Measurements from ENCODE around the gene BTRC.

BTRC gene

GRCh38 chr10:101493782-101494281 is 139.9 kb downstream of the BTRC start:
- Histone ChIP-seq H3K9ac (no peak overlapping the region), H3K36me3 (ENCODE audit: insufficient read depth) (no peaks in the 10 kb centered on the region; the same call in 1 of the 2 replicates), H3K27me3 (ENCODE audit: insufficient read depth, low read depth) (no peaks in the 10 kb centered on the region), H3K4me1 (ENCODE audit: low read depth, poor library complexity, severe bottlenecking) (peaks cover 18% of the 10 kb centered on the region), H3K79me2 (ENCODE audit: insufficient read depth, low read depth) (no peaks in the 10 kb centered on the region), H3K27ac (no peak overlapping the region), H3K4me3 (IDR thresholded peaks at IDR 0.05; ENCODE audit: insufficient read depth, low read depth, low read length) (no peak overlapping the region), H4K20me1 (ENCODE audit: insufficient read depth) (no peaks in the 10 kb centered on the region), H2AFZ (ENCODE audit: low read depth) (no peak overlapping the region), H3K4me2 (no peak overlapping the region)
- TF ChIP-seq, protein P1, sequence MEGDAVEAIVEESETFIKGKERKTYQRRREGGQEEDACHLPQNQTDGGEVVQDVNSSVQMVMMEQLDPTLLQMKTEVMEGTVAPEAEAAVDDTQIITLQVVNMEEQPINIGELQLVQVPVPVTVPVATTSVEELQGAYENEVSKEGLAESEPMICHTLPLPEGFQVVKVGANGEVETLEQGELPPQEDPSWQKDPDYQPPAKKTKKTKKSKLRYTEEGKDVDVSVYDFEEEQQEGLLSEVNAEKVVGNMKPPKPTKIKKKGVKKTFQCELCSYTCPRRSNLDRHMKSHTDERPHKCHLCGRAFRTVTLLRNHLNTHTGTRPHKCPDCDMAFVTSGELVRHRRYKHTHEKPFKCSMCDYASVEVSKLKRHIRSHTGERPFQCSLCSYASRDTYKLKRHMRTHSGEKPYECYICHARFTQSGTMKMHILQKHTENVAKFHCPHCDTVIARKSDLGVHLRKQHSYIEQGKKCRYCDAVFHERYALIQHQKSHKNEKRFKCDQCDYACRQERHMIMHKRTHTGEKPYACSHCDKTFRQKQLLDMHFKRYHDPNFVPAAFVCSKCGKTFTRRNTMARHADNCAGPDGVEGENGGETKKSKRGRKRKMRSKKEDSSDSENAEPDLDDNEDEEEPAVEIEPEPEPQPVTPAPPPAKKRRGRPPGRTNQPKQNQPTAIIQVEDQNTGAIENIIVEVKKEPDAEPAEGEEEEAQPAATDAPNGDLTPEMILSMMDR (conservative IDR thresholded peaks at IDR 0.05; ENCODE audit: low read depth, low read length): no peak

GRCh38 chr10:101494650-101495049 is 140.7 kb downstream of the BTRC start:
- Histone ChIP-seq H3K9ac (no peak overlapping the region), H3K4me3 (IDR thresholded peaks at IDR 0.05; ENCODE audit: insufficient read depth, low read depth, low read length) (no peak overlapping the region), H3K4me1 (ENCODE audit: low read depth, poor library complexity, severe bottlenecking) (peaks cover 10% of the 10 kb centered on the region), H3K27me3 (ENCODE audit: insufficient read depth, low read depth) (no peaks in the 10 kb centered on the region), H3K36me3 (ENCODE audit: insufficient read depth) (no peaks in the 10 kb centered on the region; the same call in 1 of the 2 replicates), H2AFZ (ENCODE audit: low read depth) (no peak overlapping the region), H3K79me2 (ENCODE audit: insufficient read depth, low read depth) (no peaks in the 10 kb centered on the region), H3K4me2 (no peak overlapping the region), H4K20me1 (ENCODE audit: insufficient read depth) (no peaks in the 10 kb centered on the region), H3K27ac (no peak overlapping the region)
- TF ChIP-seq, protein P1 (conservative IDR thresholded peaks at IDR 0.05; ENCODE audit: low read depth, low read length): no peak

DNA sequence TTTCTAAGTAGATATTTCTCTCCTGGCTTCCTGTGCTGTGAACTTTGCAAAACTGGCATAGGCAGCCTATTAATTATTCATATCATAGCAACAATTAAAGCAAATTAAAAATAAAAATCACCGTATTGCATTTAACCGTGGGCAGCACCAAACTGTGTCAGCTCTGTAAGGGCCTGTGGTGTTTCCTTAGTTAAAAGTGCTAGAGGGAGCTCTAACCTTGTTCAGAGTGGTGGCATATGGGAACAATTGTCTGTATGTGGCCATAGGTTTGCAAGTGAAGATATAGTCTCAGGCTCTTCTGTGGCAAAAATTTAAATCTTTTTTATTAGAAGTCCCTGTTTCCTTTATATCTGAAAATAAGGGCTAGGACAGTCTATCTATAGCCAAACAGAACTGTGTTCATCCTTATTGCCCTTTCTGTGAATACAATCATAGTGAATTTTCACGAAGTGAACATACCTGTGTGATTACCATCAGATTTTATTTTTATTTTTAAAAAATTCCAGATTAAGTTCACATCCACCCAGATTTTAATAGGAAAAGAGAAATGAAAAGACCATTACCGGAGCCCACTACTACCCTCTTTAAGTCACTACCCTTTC is 141.5 kb downstream of the BTRC start:
- H3K4me2 ChIP-seq: no peak overlapping the region
- no peak overlapping the region for H3K9ac ChIP-seq
- no peaks in the 10 kb centered on the region; the same call in 1 of the 2 replicates for H3K36me3 ChIP-seq (ENCODE audit: insufficient read depth)
- TF ChIP-seq, protein P1 (conservative IDR thresholded peaks at IDR 0.05; ENCODE audit: low read depth, low read length): peak; percentile 34; the same call in 1 of the 2 replicates
- H3K4me3 ChIP-seq (IDR thresholded peaks at IDR 0.05; ENCODE audit: insufficient read depth, low read depth, low read length): no peak overlapping the region
- H4K20me1 ChIP-seq (ENCODE audit: insufficient read depth): no peaks in the 10 kb centered on the region
- H3K27ac ChIP-seq: no peak overlapping the region
- H3K79me2 ChIP-seq (ENCODE audit: insufficient read depth, low read depth): no peaks in the 10 kb centered on the region
- H3K4me1 ChIP-seq (ENCODE audit: low read depth, poor library complexity, severe bottlenecking): peaks cover 6% of the 10 kb centered on the region
- H2AFZ ChIP-seq (ENCODE audit: low read depth): no peak overlapping the region
- H3K27me3 ChIP-seq (ENCODE audit: insufficient read depth, low read depth): no peaks in the 10 kb centered on the region

DNA sequence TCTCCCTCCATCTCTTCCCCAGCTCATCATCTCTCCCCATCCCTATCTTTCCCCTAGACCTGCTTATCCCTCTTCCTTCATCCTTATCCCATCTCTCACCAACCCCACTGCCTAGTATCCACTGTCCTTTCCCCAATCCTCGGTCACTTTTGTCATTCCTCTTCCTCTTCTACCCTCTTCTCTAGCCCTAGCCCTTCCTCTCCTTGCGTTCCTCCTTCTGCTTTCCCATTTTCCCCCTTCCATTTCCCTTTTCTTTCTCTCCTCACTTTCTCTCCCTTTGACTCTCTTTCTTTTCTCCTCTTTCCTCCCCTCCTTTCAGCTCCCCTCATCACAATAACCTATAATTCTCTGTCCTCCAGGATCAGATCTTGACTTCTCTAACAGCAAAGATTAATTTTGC is 150.5 kb downstream of the BTRC start:
- TF ChIP-seq, protein P1 (conservative IDR thresholded peaks at IDR 0.05; ENCODE audit: low read depth, low read length): no peak
- H3K4me1 ChIP-seq (ENCODE audit: low read depth, poor library complexity, severe bottlenecking): no peaks in the 10 kb centered on the region

More for the DNA sequence above, 150.5 kb downstream of the BTRC start:
- Histone ChIP-seq H3K27me3 (ENCODE audit: insufficient read depth, low read depth) (no peaks in the 10 kb centered on the region), H4K20me1 (ENCODE audit: insufficient read depth) (no peaks in the 10 kb centered on the region), H2AFZ (ENCODE audit: low read depth) (no peak overlapping the region), H3K27ac (no peak overlapping the region), H3K4me2 (no peak overlapping the region), H3K4me3 (IDR thresholded peaks at IDR 0.05; ENCODE audit: insufficient read depth, low read depth, low read length) (no peak overlapping the region), H3K9ac (no peak overlapping the region), H3K36me3 (ENCODE audit: insufficient read depth) (no peaks in the 10 kb centered on the region), H3K79me2 (ENCODE audit: insufficient read depth, low read depth) (no peaks in the 10 kb centered on the region)

Measured in KMS-11 (cell line).